ENCODE data around the gene RINL.
A peak's percentile ranks its signal among the peaks of the same experiment; 100 is the strongest.

Gene RINL

GRCh38 chr19:38905620-38906019, 27.5 kb upstream of the RINL start:
- no peak overlapping the region for H3K27ac ChIP-seq (ENCODE audit: poor library complexity, severe bottlenecking)
- no peaks in the 10 kb centered on the region for H3K9me3 ChIP-seq (ENCODE audit: severe bottlenecking)
- DNase-seq (ENCODE audit: low spot score) (no peak), ATAC-seq (ENCODE audit: low read depth) (no peak)
- TF ChIP-seq, protein P1, sequence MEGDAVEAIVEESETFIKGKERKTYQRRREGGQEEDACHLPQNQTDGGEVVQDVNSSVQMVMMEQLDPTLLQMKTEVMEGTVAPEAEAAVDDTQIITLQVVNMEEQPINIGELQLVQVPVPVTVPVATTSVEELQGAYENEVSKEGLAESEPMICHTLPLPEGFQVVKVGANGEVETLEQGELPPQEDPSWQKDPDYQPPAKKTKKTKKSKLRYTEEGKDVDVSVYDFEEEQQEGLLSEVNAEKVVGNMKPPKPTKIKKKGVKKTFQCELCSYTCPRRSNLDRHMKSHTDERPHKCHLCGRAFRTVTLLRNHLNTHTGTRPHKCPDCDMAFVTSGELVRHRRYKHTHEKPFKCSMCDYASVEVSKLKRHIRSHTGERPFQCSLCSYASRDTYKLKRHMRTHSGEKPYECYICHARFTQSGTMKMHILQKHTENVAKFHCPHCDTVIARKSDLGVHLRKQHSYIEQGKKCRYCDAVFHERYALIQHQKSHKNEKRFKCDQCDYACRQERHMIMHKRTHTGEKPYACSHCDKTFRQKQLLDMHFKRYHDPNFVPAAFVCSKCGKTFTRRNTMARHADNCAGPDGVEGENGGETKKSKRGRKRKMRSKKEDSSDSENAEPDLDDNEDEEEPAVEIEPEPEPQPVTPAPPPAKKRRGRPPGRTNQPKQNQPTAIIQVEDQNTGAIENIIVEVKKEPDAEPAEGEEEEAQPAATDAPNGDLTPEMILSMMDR (IDR thresholded peaks at IDR 0.05; ENCODE audit: poor library complexity, severe bottlenecking), result no peak
- no peaks in the 10 kb centered on the region; the same call in 1 of the 2 replicates for H3K36me3 ChIP-seq (ENCODE audit: low read depth)
- H3K27me3 ChIP-seq (ENCODE audit: insufficient read depth, poor library complexity, severe bottlenecking), result no peaks in the 10 kb centered on the region
- no peak overlapping the region for H3K4me3 ChIP-seq (ENCODE audit: severe bottlenecking)
- H3K4me1 ChIP-seq (ENCODE audit: insufficient read depth, poor library complexity, severe bottlenecking), result no peaks in the 10 kb centered on the region

DNA sequence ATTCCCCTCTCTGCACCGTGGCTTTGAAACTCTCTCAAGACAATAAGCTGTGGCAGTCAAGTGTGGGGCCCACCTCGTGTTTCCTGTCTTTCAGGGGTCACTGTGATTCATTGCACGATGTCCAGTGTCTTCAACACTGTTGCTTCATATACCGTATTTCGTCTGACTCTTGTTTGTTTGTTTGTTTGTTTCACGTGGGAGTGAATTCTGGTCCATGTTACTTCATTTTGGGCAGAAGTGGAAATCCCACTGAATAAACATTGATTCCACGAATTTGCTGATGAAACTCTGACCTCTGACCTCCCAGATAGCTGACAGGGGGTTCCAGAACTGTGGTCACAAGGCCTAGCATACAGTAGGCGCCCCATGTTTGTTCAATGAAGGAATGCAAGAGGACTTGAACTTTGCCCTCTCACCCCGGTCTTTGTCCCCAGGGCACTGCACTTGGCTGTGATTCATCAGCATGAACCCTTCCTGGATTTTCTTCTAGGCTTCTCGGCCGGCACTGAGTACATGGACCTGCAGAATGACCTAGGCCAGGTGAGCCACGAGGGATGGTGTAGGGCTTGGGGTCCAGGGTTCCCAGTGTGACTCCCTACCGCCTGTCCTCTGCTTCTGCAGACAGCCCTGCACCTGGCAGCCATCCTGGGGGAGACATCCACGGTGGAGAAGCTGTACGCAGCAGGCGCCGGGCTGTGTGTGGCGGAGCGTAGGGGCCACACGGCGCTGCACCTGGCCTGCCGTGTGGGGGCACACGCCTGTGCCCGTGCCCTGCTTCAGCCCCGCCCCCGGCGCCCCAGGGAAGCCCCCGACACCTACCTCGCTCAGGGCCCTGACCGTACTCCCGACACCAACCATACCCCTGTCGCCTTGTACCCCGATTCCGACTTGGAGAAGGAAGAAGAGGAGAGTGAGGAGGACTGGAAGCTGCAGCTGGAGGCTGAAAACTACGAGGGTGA, 26.8 kb upstream of the RINL start:
- Histone ChIP-seq H3K36me3 (ENCODE audit: low read depth) (no peaks in the 10 kb centered on the region; the same call in 1 of the 2 replicates), H3K27me3 (ENCODE audit: insufficient read depth, poor library complexity, severe bottlenecking) (no peaks in the 10 kb centered on the region), H3K27ac (ENCODE audit: poor library complexity, severe bottlenecking) (no peak overlapping the region), H3K9me3 (ENCODE audit: severe bottlenecking) (no peaks in the 10 kb centered on the region), H3K4me1 (ENCODE audit: insufficient read depth, poor library complexity, severe bottlenecking) (no peaks in the 10 kb centered on the region), H3K4me3 (ENCODE audit: severe bottlenecking) (no peak overlapping the region)
- DNase-seq (ENCODE audit: low spot score), result no peak
- TF ChIP-seq, protein P1 (IDR thresholded peaks at IDR 0.05; ENCODE audit: poor library complexity, severe bottlenecking), result no peak
- ATAC-seq (ENCODE audit: low read depth), result no peak

GRCh38 chr19:38901683-38902082, 23.6 kb upstream of the RINL start:
- Histone ChIP-seq H3K36me3 (ENCODE audit: low read depth) (no peaks in the 10 kb centered on the region; the same call in 1 of the 2 replicates), H3K4me1 (ENCODE audit: insufficient read depth, poor library complexity, severe bottlenecking) (no peaks in the 10 kb centered on the region), H3K4me3 (ENCODE audit: severe bottlenecking) (no peak overlapping the region), H3K27ac (ENCODE audit: poor library complexity, severe bottlenecking) (no peak overlapping the region), H3K9me3 (ENCODE audit: severe bottlenecking) (no peaks in the 10 kb centered on the region), H3K27me3 (ENCODE audit: insufficient read depth, poor library complexity, severe bottlenecking) (no peaks in the 10 kb centered on the region)
- no peak for ATAC-seq (ENCODE audit: low read depth)
- TF ChIP-seq, protein P1 (IDR thresholded peaks at IDR 0.05; ENCODE audit: poor library complexity, severe bottlenecking), result no peak
- DNase-seq (ENCODE audit: low spot score), result no peak

GRCh38 chr19:38900743-38901190, 22.7 kb upstream of the RINL start:
- no peaks in the 10 kb centered on the region for H3K4me1 ChIP-seq (ENCODE audit: insufficient read depth, poor library complexity, severe bottlenecking)

More at GRCh38 chr19:38900743-38901190, 22.7 kb upstream of the RINL start:
- Histone ChIP-seq H3K27me3 (ENCODE audit: insufficient read depth, poor library complexity, severe bottlenecking) (no peaks in the 10 kb centered on the region), H3K4me3 (ENCODE audit: severe bottlenecking) (peak overlapping the region; percentile 66), H3K36me3 (ENCODE audit: low read depth) (no peaks in the 10 kb centered on the region; the same call in 1 of the 2 replicates), H3K27ac (ENCODE audit: poor library complexity, severe bottlenecking) (peak overlapping the region; percentile 15), H3K9me3 (ENCODE audit: severe bottlenecking) (no peaks in the 10 kb centered on the region)
- TF ChIP-seq, protein P1 (IDR thresholded peaks at IDR 0.05; ENCODE audit: poor library complexity, severe bottlenecking), result no peak
- ATAC-seq (ENCODE audit: low read depth) (no peak), DNase-seq (ENCODE audit: low spot score) (no peak)
